Activated CD4-positive, alpha-beta T cell treated with anti-CD3 and anti-CD28 coated beads for 48 hours (primary cell): Measurements from ENCODE around the gene LRIG1.

Experiments
- DNase-seq: peaks from one replicate; pipeline ENCODE4 v3.0.0-alpha.2; 2020

LRIG1 gene

GRCh38 chr3:66413151-66413751, 87.6 kb downstream of the LRIG1 start:
- DNase-seq = peak; percentile 21

GRCh38 chr3:66411961-66412887, 88.6 kb downstream of the LRIG1 start:
- DNase-seq = no peak

- DNase-seq = no peak
Measured at GRCh38 chr3:66411474-66411873, 89.3 kb downstream of the LRIG1 start.

- no peak for DNase-seq
Measured at GRCh38 chr3:66410976-66411375, 89.8 kb downstream of the LRIG1 start.

- no peak for DNase-seq
Measured at GRCh38 chr3:66409771-66410754, 90.8 kb downstream of the LRIG1 start.

GRCh38 chr3:66407611-66408218, 93.1 kb downstream of the LRIG1 start:
- DNase-seq = peak; percentile 84

- DNase-seq = no peak
Measured at GRCh38 chr3:66406831-66407610, 93.8 kb downstream of the LRIG1 start.

- DNase-seq = no peak
Measured at GRCh38 chr3:66406163-66406562, 94.7 kb downstream of the LRIG1 start.

GRCh38 chr3:66405701-66406091, 95.1 kb downstream of the LRIG1 start:
- no peak for DNase-seq

- no peak for DNase-seq
Measured at GRCh38 chr3:66404903-66405700, 95.7 kb downstream of the LRIG1 start.

- DNase-seq = no peak
Measured at GRCh38 chr3:66404197-66404596, 96.6 kb downstream of the LRIG1 start.

GRCh38 chr3:66403323-66403990, 97.4 kb downstream of the LRIG1 start:
- DNase-seq = no peak

GRCh38 chr3:66402596-66403290, 98.1 kb downstream of the LRIG1 start:
- DNase-seq = no peak

- no peak for DNase-seq
Measured at GRCh38 chr3:66401675-66402491, 98.9 kb downstream of the LRIG1 start.

- DNase-seq = no peak
Measured at GRCh38 chr3:66401157-66401550, 99.7 kb downstream of the LRIG1 start.

GRCh38 chr3:66400411-66401156, 100.2 kb downstream of the LRIG1 start:
- DNase-seq = no peak

- no peak for DNase-seq
Measured at GRCh38 chr3:66399529-66400232, 101.1 kb downstream of the LRIG1 start.
